HG02970 (cell line): ENCODE measurements around the gene DSEL.

ENCODE experiments used
- ATAC-seq: cut with Tn5 transposase; IDR thresholded peaks from one replicate; pipeline ENCODE4 v1.9.1; 2021; ENCODE audit warnings: mild to moderate bottlenecking, moderate library complexity, moderate number of reproducible peaks; ENCODE audit not compliant: unreplicated experiment, low FRiP score

DSEL gene

GRCh38 chr18:67508146-67508545 lies 8.4 kb downstream of the DSEL start:
- ATAC-seq: no peak

- ATAC-seq: no peak
Measured at GRCh38 chr18:67504739-67505138, 11.8 kb downstream of the DSEL start.

GRCh38 chr18:67500522-67501205 lies 15.9 kb downstream of the DSEL start:
- no peak for ATAC-seq

GRCh38 chr18:67496469-67496868 lies 20.1 kb downstream of the DSEL start:
- ATAC-seq: no peak

- ATAC-seq: no peak
Measured at GRCh38 chr18:67486534-67486933, 30.0 kb downstream of the DSEL start.

- no peak for ATAC-seq
Measured at GRCh38 chr18:67485655-67486054, 30.9 kb downstream of the DSEL start.

GRCh38 chr18:67484458-67484857 lies 32.1 kb downstream of the DSEL start:
- ATAC-seq: no peak

GRCh38 chr18:67483952-67484351 lies 32.6 kb downstream of the DSEL start:
- ATAC-seq: no peak

GRCh38 chr18:67483237-67483636 lies 33.3 kb downstream of the DSEL start:
- no peak for ATAC-seq

- no peak for ATAC-seq
Measured at GRCh38 chr18:67478249-67478648, 38.3 kb downstream of the DSEL start.

GRCh38 chr18:67477522-67477921 lies 39.0 kb downstream of the DSEL start:
- ATAC-seq: no peak

GRCh38 chr18:67476585-67476984 lies 39.9 kb downstream of the DSEL start:
- ATAC-seq: no peak

GRCh38 chr18:67475673-67476072 lies 40.8 kb downstream of the DSEL start:
- no peak for ATAC-seq

- ATAC-seq: no peak
Measured at GRCh38 chr18:67468038-67468437, 48.5 kb downstream of the DSEL start.

GRCh38 chr18:67467188-67467587 lies 49.3 kb downstream of the DSEL start:
- no peak for ATAC-seq

- ATAC-seq: no peak
Measured at GRCh38 chr18:67464499-67464898, 52.0 kb downstream of the DSEL start.

- ATAC-seq: no peak
Measured at GRCh38 chr18:67463829-67464228, 52.7 kb downstream of the DSEL start.

- ATAC-seq: no peak
Measured at GRCh38 chr18:67456711-67457110, 59.8 kb downstream of the DSEL start.
